Stimulated activated CD4-positive, alpha-beta T cell treated with anti-CD3 and anti-CD28 coated beads, Interleukin-1b, Interleukin-23, amount 100 ng/mL, for 48 hours (primary cell): ENCODE results near the gene MAGED2.
A peak's percentile ranks its signal among the peaks of the same experiment; 100 is the strongest.
"Not testable (repeated sequence)": the region's sequence is repeated elsewhere in the genome, so short reads cannot be mapped to it uniquely, and the experiment has no call there.

Source experiments
- DNase-seq: peaks from one replicate; pipeline ENCODE4 v3.0.0-alpha.2; 2020

Gene MAGED2

DNA sequence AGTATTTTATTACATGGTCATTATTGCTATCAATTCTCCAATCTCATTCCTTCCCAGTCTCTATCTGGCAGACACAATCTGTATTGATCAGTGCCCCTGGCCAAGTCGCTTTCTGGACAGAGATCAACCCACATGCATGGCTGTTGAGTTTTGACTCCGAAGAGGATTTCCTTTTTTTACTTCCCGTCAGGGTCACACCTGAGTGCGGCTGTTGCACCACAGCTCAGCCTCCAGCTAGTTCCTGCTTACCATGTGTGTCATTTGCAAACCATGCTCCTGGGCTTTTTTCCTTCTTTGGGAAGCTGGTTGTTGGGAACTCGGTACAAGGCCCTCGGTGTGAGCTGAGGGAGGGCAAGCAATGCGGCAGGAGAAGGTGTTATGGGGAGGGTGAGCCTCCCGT, 11.7 kb downstream of the MAGED2 start:
- DNase-seq, result no peak

DNA sequence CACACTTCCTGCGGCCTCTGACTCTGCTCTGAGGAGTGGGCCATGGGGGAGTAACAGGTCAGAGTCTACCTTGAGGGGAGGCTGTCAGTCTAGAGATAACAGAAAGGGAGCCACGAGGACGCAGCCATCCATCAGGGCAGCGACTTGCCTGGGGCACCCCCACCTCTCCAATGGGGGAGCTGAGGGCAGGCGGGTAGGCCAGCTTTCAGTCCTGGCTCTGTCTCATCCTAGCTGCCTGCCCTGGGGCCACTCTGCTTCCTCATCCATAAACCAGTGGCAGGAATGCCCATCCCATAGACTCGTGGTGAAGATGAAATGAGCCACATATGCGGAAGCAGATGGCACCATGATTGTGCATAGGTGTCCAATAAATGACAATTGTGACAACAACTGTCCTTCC, 13.2 kb downstream of the MAGED2 start:
- DNase-seq, result no peak

DNA sequence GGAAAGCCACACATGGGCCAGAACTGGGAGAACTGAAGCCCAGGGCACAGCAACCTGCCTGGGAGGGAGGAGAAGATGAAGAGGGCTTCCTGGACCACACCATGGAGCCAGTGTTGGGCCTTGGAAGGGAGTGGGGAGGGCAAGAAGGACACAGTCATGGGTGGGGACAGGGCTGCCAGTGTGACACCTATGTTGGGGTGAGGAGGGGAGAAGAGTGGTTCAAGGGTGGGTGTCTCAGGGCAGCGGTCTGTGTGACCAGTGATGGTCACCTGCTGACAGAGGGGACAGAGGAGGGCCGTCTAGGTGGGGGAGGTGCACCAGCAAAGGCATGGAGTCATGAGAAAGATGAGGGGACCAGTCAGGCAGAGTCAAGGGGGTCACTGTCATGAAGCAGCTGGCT, 13.8 kb downstream of the MAGED2 start:
- DNase-seq, result no peak

DNA sequence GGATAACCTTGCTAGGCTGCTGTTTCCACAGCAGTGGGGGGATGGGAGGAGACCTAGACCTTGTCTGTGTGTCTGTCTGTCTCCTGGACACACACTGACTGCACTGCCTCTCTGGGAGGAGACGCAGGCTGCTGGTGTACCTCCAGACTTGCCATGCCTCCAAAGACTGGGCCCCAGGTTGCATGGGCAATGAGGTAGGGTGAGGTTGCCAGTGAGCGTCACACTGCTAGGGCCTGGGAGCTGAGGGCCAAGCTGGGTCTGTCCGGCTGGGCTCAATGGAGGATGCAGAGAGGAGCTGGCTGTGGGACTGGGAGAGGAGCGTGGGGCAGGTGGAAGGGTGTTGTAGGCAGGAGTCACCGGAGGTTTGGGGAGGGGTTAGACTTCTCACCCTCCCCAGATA, 16.6 kb downstream of the MAGED2 start:
- no peak for DNase-seq

DNA sequence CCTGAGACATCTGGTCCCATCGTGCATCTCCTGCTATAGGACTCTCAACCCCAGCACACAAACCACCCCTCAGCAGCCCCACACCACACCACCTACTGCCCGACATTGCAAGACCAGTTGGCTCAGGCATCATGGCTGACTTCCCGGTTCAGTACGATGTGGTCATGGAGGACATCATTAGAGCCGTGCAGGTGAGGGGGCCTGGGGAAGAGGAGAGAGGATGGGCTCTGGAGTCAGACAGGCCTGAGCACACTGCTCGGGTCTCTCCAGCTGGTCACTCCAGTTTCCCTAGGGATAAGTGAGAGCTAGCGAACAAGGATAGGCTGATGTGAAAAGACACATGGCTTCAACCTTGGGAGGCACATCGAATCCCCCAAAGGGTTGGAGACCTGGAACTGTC, 17.2 kb downstream of the MAGED2 start:
- DNase-seq, result no peak

DNA sequence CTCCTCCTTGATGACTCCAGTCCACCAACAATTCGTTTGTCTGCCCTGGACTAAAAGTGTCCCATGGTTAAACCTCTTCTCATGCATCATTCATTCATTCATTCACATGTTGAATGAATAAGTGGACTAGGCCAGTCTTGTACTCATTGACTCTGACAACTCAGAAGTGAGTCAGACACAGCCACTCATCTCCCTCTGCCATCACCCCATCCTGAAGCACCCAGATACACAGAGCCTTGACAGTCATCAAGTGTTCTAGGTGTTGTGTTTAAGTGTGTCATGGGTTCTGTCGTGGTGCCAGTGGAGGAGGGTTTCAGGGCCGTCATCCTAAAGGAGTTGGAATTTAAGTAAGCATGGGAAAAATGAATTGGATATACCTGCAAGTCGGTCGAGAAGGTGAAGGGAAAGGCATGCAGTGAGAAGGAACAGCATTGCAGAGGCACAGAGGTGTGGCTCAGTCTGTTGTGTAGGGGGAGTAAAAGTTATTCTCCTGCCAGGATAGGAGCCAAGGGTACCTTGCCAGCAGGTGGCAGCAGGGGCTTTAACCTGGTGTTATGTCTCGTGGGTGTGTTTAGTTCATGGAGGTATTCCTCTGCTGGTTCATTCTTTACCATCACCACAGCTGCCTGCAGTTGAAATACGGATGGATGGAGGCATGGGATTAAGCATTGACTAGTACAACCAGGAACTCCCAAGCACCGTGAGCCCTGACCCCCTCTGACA, 18.3 kb downstream of the MAGED2 start:
- peak; percentile 10 for DNase-seq

DNA sequence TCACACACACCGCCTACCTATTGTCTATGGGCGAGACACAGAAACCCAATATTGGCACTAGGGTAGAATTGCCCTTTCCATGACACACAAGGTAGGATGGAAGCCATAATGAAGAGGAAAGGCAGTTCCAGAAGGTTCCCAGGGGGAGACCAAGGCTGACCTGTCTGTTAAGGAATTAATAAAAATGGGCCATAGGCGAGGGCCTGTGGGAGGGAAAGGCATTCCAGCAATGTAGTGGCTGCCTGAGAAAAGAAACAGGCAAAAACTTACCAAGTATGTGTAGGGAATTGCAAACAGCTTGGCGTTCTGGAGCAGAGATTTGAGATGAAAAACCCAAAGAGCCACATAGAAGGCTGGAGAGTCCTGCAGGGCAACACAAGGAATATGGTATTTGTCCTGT, 19.1 kb downstream of the MAGED2 start:
- no peak for DNase-seq

DNA sequence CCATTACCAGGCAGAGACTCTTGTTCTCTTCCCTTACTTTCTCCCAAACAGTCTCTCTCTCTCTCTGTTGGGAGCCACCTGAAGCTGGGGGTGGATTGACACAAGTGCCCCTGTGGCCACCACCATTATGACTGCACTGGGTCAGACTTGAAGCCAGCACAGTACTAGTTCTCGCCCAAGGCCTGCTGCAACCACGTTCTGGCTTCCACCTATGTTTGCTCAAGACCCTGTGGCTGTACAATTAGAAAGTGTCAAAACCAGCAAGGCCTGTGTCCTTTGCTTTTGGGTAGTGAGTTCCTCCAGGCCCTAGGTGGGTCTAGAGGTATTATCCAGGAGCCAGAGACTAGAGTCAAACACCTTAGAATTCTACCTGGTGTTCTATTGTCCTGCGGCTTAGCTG, 31.0 kb downstream of the MAGED2 start:
- no peak for DNase-seq

DNA sequence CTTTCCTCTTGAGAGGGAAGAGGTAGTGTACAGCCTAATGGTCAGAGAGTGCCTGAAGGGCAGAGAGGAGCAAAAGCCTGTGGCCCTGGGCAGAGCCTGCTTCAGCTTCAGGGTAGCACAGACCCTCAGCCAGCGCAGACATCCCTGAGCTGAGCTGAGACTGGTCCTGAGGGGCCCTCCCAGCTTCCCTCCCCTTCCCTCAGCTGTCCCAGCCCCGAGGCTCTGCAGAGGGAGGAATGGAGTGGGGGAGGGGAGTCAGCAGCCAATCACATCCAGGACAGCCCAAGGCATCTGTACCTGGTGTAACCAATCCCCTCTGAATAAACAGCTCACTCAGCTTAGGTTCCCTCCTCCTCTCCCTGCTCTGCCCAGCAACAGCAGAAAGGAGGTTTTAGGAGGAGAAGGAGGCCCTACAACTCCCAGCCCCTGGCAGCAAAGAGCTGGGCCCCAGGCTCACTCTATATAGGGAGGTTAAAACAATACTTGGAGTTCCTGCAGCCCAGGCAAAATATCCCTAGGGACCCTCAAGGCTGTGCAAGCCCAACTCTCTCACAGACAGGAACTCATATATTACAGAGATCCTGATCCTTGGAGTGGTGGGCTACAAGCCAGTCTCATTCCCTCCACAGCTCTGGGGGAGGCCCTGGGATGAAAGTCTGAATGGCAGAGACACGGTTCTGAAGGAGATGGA, 33.8 kb downstream of the MAGED2 start:
- not testable (repeated sequence) for DNase-seq

DNA sequence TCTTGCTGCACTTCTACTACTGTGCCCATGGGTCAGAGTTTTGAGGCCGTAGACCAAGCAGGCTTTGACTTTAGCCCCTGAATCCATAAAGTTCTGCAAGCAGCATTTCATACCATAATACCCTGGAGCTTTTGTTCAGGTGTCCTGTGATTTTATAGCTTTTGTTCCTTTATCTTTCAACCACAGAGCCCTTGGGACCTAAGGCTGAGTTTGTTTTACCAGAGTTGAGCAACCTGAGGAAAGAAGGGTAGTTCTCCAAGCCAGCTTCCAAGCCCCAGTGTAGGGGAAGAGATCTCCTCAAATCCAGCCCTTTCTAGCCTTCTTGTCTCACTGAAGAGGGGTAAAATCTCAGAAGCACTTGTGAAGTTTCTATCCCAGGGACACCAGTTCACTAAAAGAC, 35.1 kb downstream of the MAGED2 start:
- no peak for DNase-seq

DNA sequence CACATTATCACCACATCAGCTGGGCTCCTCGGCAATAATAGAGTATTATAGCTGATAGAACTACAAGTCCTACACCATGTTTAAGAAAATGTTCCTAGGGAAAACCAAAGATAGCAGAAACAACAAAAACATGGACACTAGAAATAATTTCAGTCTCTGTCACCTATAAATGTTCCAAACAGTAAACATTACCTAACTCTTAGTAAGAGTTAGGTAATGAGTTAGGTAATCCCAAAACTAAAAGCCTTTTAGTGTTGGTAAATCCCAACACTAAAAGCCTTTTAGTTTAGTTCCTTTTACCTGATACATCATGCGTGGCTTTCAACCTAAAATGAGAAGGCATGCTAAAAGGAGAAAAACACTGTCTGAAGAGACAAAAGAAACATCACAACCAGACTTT, 35.5 kb downstream of the MAGED2 start:
- no peak for DNase-seq

DNA sequence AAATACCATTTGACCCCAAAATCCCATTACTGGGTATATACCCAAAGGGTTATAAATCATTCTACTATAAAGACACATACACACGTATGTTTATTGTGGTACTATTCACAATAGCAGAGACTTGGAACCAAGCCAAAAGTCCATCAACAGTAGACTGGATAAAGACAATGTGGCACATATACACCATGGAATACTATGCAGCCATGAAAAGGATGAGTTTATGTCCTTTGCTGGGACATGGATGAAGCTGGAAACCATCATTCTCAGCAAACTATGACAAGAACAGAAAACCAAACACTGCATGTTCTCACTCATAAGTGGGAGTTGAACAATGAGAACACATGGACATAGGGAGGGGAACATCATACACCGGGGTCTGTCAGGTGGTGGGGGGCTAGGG, 40.2 kb downstream of the MAGED2 start:
- not testable (repeated sequence) for DNase-seq

DNA sequence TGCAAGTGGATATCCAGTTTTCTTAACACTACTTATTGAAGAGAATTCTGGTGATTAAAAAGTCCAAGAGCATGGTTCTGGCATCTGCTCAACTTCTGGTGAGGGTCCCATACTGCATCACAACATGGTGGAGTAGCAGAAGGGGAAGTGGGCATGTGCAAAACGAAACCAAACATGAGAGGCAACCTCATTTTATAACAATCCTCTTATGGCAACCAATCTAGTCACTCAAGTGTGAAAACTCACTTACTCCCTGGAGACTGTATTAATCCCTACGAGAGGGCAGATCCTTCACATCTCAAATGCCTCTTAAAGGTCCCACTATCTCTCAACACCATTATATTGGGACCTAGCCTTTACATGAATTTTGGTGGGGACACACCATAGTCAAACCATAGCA, 57.7 kb downstream of the MAGED2 start:
- DNase-seq, result no peak
